ENCODE measurements around the gene IL1RN.

IL1RN gene

GRCh38 chr2:113117541-113118262 lies 9.7 kb upstream of the IL1RN start:
- Histone ChIP-seq H3K36me3 (ENCODE audit: control insufficient read depth in 2 of 2, insufficient read depth in 2 of 2, low read length in 2 of 2) (no peaks in the 10 kb centered on the region), H3K9ac (ENCODE audit: low read length in 2 of 2) (no peak overlapping the region), H3K4me1 (ENCODE audit: control insufficient read depth, insufficient read depth, low read length) (no peaks in the 10 kb centered on the region), H3K9me3 (ENCODE audit: control insufficient read depth in 2 of 2, low read length in 2 of 2) (no peaks in the 10 kb centered on the region), H3K27me3 (ENCODE audit: control insufficient read depth in 1 of 2, insufficient read depth in 2 of 2, low read length in 2 of 2) (no peaks in the 10 kb centered on the region), H3K27ac (ENCODE audit: low read length) (no peak overlapping the region), H3K4me3 (ENCODE audit: low read length in 2 of 2) (no peak overlapping the region)

DNA sequence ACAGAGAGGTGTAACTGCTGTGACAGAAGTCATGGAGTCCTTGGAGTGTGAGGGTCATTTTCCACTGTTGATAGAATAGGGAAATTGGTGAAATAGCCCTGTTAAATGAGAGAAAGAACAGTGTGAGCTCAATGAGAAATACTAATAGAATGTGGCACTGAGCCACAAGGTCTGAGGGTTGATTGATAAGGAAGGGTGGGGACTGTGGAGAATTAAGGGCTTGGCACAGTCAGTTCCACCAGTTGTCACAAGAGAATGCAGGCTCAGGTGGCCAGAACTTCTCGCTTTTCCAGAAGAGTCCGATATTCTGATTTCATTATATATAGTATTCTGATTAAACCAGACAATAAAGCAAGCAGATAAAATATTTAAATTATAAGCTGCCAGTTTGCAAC lies 9.1 kb upstream of the IL1RN start:
- H3K4me1 ChIP-seq (ENCODE audit: control insufficient read depth, insufficient read depth, low read length), result no peaks in the 10 kb centered on the region
- no peaks in the 10 kb centered on the region for H3K36me3 ChIP-seq (ENCODE audit: control insufficient read depth in 2 of 2, insufficient read depth in 2 of 2, low read length in 2 of 2)
- no peak overlapping the region for H3K4me3 ChIP-seq (ENCODE audit: low read length in 2 of 2)
- H3K9ac ChIP-seq (ENCODE audit: low read length in 2 of 2), result no peak overlapping the region
- H3K9me3 ChIP-seq (ENCODE audit: control insufficient read depth in 2 of 2, low read length in 2 of 2), result no peaks in the 10 kb centered on the region
- no peaks in the 10 kb centered on the region for H3K27me3 ChIP-seq (ENCODE audit: control insufficient read depth in 1 of 2, insufficient read depth in 2 of 2, low read length in 2 of 2)
- no peak overlapping the region for H3K27ac ChIP-seq (ENCODE audit: low read length)

GRCh38 chr2:113119111-113119510 lies 8.3 kb upstream of the IL1RN start:
- H3K27ac ChIP-seq (ENCODE audit: low read length), result no peak overlapping the region

DNA sequence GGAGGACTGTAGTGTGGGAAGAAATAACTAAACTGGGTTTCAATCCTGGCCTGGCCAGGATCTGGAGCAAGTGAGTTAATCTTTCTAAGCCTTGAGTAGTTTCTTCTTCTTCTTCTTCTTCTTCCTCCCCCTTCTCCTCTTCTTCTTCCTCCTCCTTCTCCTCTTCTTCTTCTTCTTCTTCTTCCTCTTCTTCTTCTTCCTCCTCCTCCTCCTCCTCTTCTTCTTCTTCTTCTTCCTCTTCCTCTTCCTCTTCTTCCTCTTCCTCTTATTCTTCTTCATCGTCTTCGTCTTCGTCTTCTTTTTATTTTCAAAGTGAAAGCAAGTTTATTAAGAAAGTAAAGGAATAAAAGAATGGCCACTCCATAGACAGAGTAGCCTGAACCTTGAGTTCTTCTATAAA lies 6.5 kb upstream of the IL1RN start:
- Histone ChIP-seq H3K9ac (ENCODE audit: low read length in 2 of 2) (no peak overlapping the region), H3K4me1 (ENCODE audit: control insufficient read depth, insufficient read depth, low read length) (no peaks in the 10 kb centered on the region), H3K4me3 (ENCODE audit: low read length in 2 of 2) (no peak overlapping the region), H3K36me3 (ENCODE audit: control insufficient read depth in 2 of 2, insufficient read depth in 2 of 2, low read length in 2 of 2) (no peaks in the 10 kb centered on the region), H3K9me3 (ENCODE audit: control insufficient read depth in 2 of 2, low read length in 2 of 2) (no peaks in the 10 kb centered on the region), H3K27ac (ENCODE audit: low read length) (no peak overlapping the region), H3K27me3 (ENCODE audit: control insufficient read depth in 1 of 2, insufficient read depth in 2 of 2, low read length in 2 of 2) (no peaks in the 10 kb centered on the region)

More at GRCh38 chr2:113119111-113119510, 8.3 kb upstream of the IL1RN start:
- Histone ChIP-seq H3K36me3 (ENCODE audit: control insufficient read depth in 2 of 2, insufficient read depth in 2 of 2, low read length in 2 of 2) (no peaks in the 10 kb centered on the region), H3K9ac (ENCODE audit: low read length in 2 of 2) (no peak overlapping the region), H3K27me3 (ENCODE audit: control insufficient read depth in 1 of 2, insufficient read depth in 2 of 2, low read length in 2 of 2) (no peaks in the 10 kb centered on the region), H3K4me3 (ENCODE audit: low read length in 2 of 2) (no peak overlapping the region), H3K9me3 (ENCODE audit: control insufficient read depth in 2 of 2, low read length in 2 of 2) (no peaks in the 10 kb centered on the region), H3K4me1 (ENCODE audit: control insufficient read depth, insufficient read depth, low read length) (no peaks in the 10 kb centered on the region)

- no peaks in the 10 kb centered on the region for H3K27me3 ChIP-seq (ENCODE audit: control insufficient read depth in 1 of 2, insufficient read depth in 2 of 2, low read length in 2 of 2)
- no peaks in the 10 kb centered on the region for H3K36me3 ChIP-seq (ENCODE audit: control insufficient read depth in 2 of 2, insufficient read depth in 2 of 2, low read length in 2 of 2)
- no peak overlapping the region for H3K9ac ChIP-seq (ENCODE audit: low read length in 2 of 2)
- no peak overlapping the region for H3K4me3 ChIP-seq (ENCODE audit: low read length in 2 of 2)
- H3K4me1 ChIP-seq (ENCODE audit: control insufficient read depth, insufficient read depth, low read length), result no peaks in the 10 kb centered on the region
- no peaks in the 10 kb centered on the region for H3K9me3 ChIP-seq (ENCODE audit: control insufficient read depth in 2 of 2, low read length in 2 of 2)
- no peak overlapping the region for H3K27ac ChIP-seq (ENCODE audit: low read length)
These were observed 5.0 kb upstream of the IL1RN start for GRCh38 chr2:113122364-113122763.

- H3K9me3 ChIP-seq (ENCODE audit: control insufficient read depth in 2 of 2, low read length in 2 of 2), result no peaks in the 10 kb centered on the region
- no peaks in the 10 kb centered on the region for H3K27me3 ChIP-seq (ENCODE audit: control insufficient read depth in 1 of 2, insufficient read depth in 2 of 2, low read length in 2 of 2)
- H3K36me3 ChIP-seq (ENCODE audit: control insufficient read depth in 2 of 2, insufficient read depth in 2 of 2, low read length in 2 of 2), result no peaks in the 10 kb centered on the region
- H3K27ac ChIP-seq (ENCODE audit: low read length), result no peak overlapping the region
- H3K9ac ChIP-seq (ENCODE audit: low read length in 2 of 2), result no peak overlapping the region
- no peaks in the 10 kb centered on the region for H3K4me1 ChIP-seq (ENCODE audit: control insufficient read depth, insufficient read depth, low read length)
- no peak overlapping the region for H3K4me3 ChIP-seq (ENCODE audit: low read length in 2 of 2)
These were observed 3.7 kb upstream of the IL1RN start for GRCh38 chr2:113123726-113124125.

DNA sequence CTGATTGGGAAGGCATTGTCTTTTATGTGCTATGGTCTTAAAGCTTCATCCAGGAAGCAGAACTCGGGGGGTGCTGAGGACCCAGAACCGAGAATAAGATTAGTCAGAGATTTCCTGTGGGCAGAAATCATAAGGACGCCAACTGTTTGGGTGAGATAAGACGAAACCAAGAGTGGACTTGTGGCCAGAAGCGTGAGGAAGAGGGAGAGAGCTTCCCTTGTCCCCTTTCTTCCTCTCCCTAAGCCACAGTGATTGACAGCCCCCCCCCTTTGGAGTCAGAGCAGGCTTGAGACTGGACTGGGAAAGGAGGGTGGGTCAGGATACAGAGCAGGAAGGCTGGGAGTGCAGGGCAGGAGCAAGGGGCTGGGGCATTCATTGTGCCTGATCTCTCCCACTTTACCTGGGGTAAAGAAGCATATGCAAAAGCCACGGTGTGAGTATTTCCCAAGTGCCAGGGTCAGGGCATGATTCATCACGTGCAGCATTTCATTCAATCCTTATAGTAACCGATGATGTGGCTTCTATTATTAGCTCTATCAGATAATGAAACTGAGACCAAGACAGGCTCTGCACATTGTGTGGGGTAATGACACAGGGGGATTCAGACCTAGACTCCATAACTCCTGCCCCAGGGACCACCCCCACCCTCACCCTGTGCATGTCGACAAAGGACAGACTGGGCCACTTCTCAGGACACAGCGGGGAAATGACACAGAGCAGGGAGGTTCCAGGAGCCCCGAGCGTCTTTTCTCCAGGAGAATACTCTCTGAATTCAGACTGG lies 3.0 kb upstream of the IL1RN start:
- H3K9me3 ChIP-seq (ENCODE audit: control insufficient read depth in 2 of 2, low read length in 2 of 2), result no peaks in the 10 kb centered on the region
- H3K27ac ChIP-seq (ENCODE audit: low read length), result no peak overlapping the region
- no peaks in the 10 kb centered on the region for H3K27me3 ChIP-seq (ENCODE audit: control insufficient read depth in 1 of 2, insufficient read depth in 2 of 2, low read length in 2 of 2)
- H3K4me1 ChIP-seq (ENCODE audit: control insufficient read depth, insufficient read depth, low read length), result no peaks in the 10 kb centered on the region
- no peaks in the 10 kb centered on the region for H3K36me3 ChIP-seq (ENCODE audit: control insufficient read depth in 2 of 2, insufficient read depth in 2 of 2, low read length in 2 of 2)
- no peak overlapping the region for H3K4me3 ChIP-seq (ENCODE audit: low read length in 2 of 2)
- H3K9ac ChIP-seq (ENCODE audit: low read length in 2 of 2), result no peak overlapping the region

DNA sequence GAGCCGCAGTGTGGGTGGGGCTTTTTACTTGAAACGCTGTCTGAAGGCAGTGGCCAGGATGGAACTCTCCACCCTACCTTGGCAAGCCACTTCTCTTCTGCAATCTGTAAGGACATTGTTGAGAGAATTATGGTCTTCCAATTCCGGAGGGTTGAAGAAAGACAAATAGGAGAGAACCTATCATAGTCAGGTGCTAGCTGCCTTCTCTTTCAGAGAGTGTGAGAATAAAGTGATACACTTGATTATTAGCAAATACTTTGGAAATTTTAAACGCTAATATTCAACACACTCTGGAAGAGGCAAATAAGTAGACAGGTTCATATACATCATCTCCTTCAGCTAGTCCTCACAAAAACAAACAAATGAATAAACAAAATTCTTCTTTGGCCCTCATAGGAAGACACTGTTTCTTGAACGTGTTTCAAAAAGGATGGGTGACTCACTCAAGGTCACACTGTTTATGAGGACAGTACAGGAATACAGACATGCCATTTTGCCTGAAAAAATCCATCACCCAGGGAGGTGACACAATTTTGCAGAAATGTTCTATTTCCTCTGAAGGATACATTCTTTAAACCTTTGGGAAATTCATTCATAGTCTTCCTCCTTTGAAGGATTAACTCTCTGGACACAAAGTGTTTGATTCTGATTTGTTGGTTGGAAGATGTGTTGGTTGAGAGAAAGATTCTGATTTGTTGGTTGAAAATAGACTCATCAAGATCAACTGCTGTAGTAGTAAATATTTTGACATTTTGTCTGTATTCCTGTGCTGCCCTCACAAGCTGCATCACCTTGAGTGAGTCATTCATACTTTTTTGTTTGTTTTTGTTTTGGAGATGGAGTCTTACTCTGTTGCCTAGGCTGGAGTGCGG lies 2.2 kb upstream of the IL1RN start:
- Histone ChIP-seq H3K27me3 (ENCODE audit: control insufficient read depth in 1 of 2, insufficient read depth in 2 of 2, low read length in 2 of 2) (no peaks in the 10 kb centered on the region), H3K4me3 (ENCODE audit: low read length in 2 of 2) (no peak overlapping the region), H3K9me3 (ENCODE audit: control insufficient read depth in 2 of 2, low read length in 2 of 2) (no peaks in the 10 kb centered on the region), H3K4me1 (ENCODE audit: control insufficient read depth, insufficient read depth, low read length) (no peaks in the 10 kb centered on the region), H3K9ac (ENCODE audit: low read length in 2 of 2) (no peak overlapping the region), H3K27ac (ENCODE audit: low read length) (no peak overlapping the region), H3K36me3 (ENCODE audit: control insufficient read depth in 2 of 2, insufficient read depth in 2 of 2, low read length in 2 of 2) (no peaks in the 10 kb centered on the region)

GRCh38 chr2:113127646-113128570 lies 510 bp downstream of the IL1RN start:
- Histone ChIP-seq H3K9ac (ENCODE audit: low read length in 2 of 2) (no peak overlapping the region), H3K4me3 (ENCODE audit: low read length in 2 of 2) (no peak overlapping the region), H3K27ac (ENCODE audit: low read length) (no peak overlapping the region), H3K27me3 (ENCODE audit: control insufficient read depth in 1 of 2, insufficient read depth in 2 of 2, low read length in 2 of 2) (no peaks in the 10 kb centered on the region), H3K36me3 (ENCODE audit: control insufficient read depth in 2 of 2, insufficient read depth in 2 of 2, low read length in 2 of 2) (no peaks in the 10 kb centered on the region), H3K4me1 (ENCODE audit: control insufficient read depth, insufficient read depth, low read length) (no peaks in the 10 kb centered on the region), H3K9me3 (ENCODE audit: control insufficient read depth in 2 of 2, low read length in 2 of 2) (no peaks in the 10 kb centered on the region)

DNA sequence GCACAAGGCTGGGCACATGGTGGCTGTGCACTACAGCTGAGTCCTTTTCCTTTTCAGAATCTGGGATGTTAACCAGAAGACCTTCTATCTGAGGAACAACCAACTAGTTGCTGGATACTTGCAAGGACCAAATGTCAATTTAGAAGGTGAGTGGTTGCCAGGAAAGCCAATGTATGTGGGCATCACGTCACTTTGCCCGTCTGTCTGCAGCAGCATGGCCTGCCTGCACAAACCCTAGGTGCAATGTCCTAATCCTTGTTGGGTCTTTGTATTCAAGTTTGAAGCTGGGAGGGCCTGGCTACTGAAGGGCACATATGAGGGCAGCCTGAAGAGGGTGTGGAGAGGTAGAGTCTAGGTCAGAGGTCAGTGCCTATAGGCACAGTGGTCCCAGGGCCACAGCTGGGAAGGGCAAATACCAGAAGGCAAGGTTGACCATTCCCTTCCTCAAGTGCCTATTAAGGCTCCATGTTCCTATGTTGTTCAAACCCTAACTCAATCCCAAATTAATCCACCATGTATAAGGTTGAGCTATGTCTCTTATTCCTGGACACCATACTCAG lies 2.2 kb downstream of the IL1RN start:
- no peaks in the 10 kb centered on the region for H3K27me3 ChIP-seq (ENCODE audit: control insufficient read depth in 1 of 2, insufficient read depth in 2 of 2, low read length in 2 of 2)
- no peak overlapping the region for H3K27ac ChIP-seq (ENCODE audit: low read length)
- H3K4me1 ChIP-seq (ENCODE audit: control insufficient read depth, insufficient read depth, low read length), result no peaks in the 10 kb centered on the region
- H3K36me3 ChIP-seq (ENCODE audit: control insufficient read depth in 2 of 2, insufficient read depth in 2 of 2, low read length in 2 of 2), result no peaks in the 10 kb centered on the region
- H3K9ac ChIP-seq (ENCODE audit: low read length in 2 of 2), result no peak overlapping the region
- no peaks in the 10 kb centered on the region for H3K9me3 ChIP-seq (ENCODE audit: control insufficient read depth in 2 of 2, low read length in 2 of 2)
- H3K4me3 ChIP-seq (ENCODE audit: low read length in 2 of 2), result no peak overlapping the region
